H1 (cell line): Measurements from ENCODE around the gene BBX. TPM values are rescaled to one million over a fixed set of nuclear protein-coding genes. Genes with fewer than 3 reads are reported as not detected.

ENCODE experiments used
- CTCF ChIA-PET: fragments of 300-600 bp; sonication (Branson Sonifier 250); formaldehyde crosslinking; loops from one replicate; lab custom pipeline; 2021; ENCODE audit not compliant: partially characterized antibody; lab: Charles Lee
- POLR2A ChIA-PET: fragments of 300-600 bp; sonication (Branson Sonifier 250); formaldehyde crosslinking; loops from one replicate; lab custom pipeline; 2021; ENCODE audit warnings: inconsistent platforms; ENCODE audit not compliant: partially characterized antibody; lab: Charles Lee
- DNase-seq, 2 experiments: peaks; one replicate each; pipeline versions ENCODE4 v3.0.0 to v3.0.0-alpha.2; 2010 to 2022; ENCODE audit warnings: low spot score in 2 of 2, low read depth in 1 of 2, mixed read lengths in 1 of 2
- FAIRE-seq: peaks from 2 replicates; lab custom pipeline; 2011; peaks lifted over from hg19 to GRCh38; lab: Jason Lieb, UNC
- H2AFZ ChIP-seq: 2 replicates; pipeline ENCODE4 v1.8.1; 2012; ENCODE audit warnings: low read length, inconsistent platforms
- H2AK5ac ChIP-seq: 2 replicates; pipeline ENCODE4 v1.6.1; 2013; ENCODE audit warnings: low read depth, low read length
- H2BK120ac ChIP-seq: replicated peaks from 2 replicates; pipeline ENCODE3; 2013; ENCODE audit warnings: low read depth, low read length, inconsistent platforms
- H2BK12ac ChIP-seq: 2 replicates; pipeline ENCODE4 v1.6.1; 2013; ENCODE audit warnings: low read depth, low read length
- H2BK15ac ChIP-seq: 2 replicates; pipeline ENCODE4 v1.6.1; 2013; ENCODE audit warnings: low read length
- H2BK20ac ChIP-seq: 2 replicates; pipeline ENCODE4 v1.6.1; 2013; ENCODE audit warnings: low read length
- H2BK5ac ChIP-seq: 2 replicates; pipeline ENCODE4 v1.6.1; 2013; ENCODE audit warnings: low read depth, low read length
- H3K14ac ChIP-seq: 2 replicates; pipeline ENCODE4 v1.6.1; 2013; ENCODE audit warnings: inconsistent platforms; ENCODE audit not compliant: insufficient read length
- H3K18ac ChIP-seq: 2 replicates; pipeline ENCODE4 v1.6.1; 2013; ENCODE audit warnings: low read length; ENCODE audit errors: extremely low read depth
- H3K23ac ChIP-seq: 2 replicates; pipeline ENCODE4 v1.6.1; 2013; ENCODE audit warnings: inconsistent platforms; ENCODE audit not compliant: insufficient read length
- H3K23me2 ChIP-seq: 2 replicates; pipeline ENCODE4 v1.6.1; 2013; ENCODE audit warnings: low read depth, low read length
- H3K27ac ChIP-seq: 2 replicates; pipeline ENCODE4 v1.6.1; 2011; ENCODE audit warnings: low read depth, low read length, inconsistent platforms
- H3K27me3 ChIP-seq, 4 experiments: replicated peaks in 1 of 4; 1 replicate in 1 of 4; 2 replicates in 3 of 4; pipeline versions ENCODE4 v1.6.1 to v1.8.1; 2011 to 2013; ENCODE audit warnings: low read length in 3 of 4, mild to moderate bottlenecking in 3 of 4, inconsistent platforms in 2 of 4, mixed read lengths in 2 of 4, moderate library complexity in 1 of 4; ENCODE audit not compliant: control insufficient read depth in 3 of 4, insufficient read depth in 3 of 4; ENCODE audit errors: extremely low read depth in 1 of 4
- H3K36me3 ChIP-seq, 4 experiments: 2 replicates each; pipeline versions ENCODE4 v1.6.1 to v1.8.1; 2011 to 2013; ENCODE audit warnings: mild to moderate bottlenecking in 4 of 4, low read length in 3 of 4, moderate library complexity in 2 of 4, control low read depth in 1 of 4, inconsistent platforms in 1 of 4; ENCODE audit not compliant: insufficient read depth in 4 of 4, control insufficient read depth in 2 of 4
- H3K4ac ChIP-seq: replicated peaks from 2 replicates; pipeline ENCODE3; 2013; ENCODE audit warnings: low read length, low read depth, mixed read lengths, inconsistent platforms; ENCODE audit not compliant: insufficient read length
- H3K4me1 ChIP-seq, 4 experiments: replicated peaks in 1 of 4; 1 replicate in 1 of 4; 2 replicates in 3 of 4; pipeline versions ENCODE4 v1.6.1 to v1.8.1; 2011 to 2013; ENCODE audit warnings: low read length in 3 of 4, inconsistent platforms in 2 of 4, mixed read lengths in 1 of 4; ENCODE audit not compliant: insufficient read depth in 4 of 4, control insufficient read depth in 3 of 4
- H3K4me2 ChIP-seq, 2 experiments: 2 replicates each; pipeline versions ENCODE4 v1.6.1 to v1.8.1; 2011 to 2013; ENCODE audit warnings: low read depth in 2 of 2, low read length in 2 of 2, control low read depth in 1 of 2, inconsistent platforms in 1 of 2, mild to moderate bottlenecking in 1 of 2; ENCODE audit not compliant: insufficient read depth in 1 of 2
- H3K4me3 ChIP-seq, 4 experiments: fragments of 200-600, 300-600 bp in 1 of 4; sonication (generic), shearing (Covaris generic), sonication (Bioruptor Twin) in 1 of 4; 2 replicates each; pipeline versions ENCODE4 v1.5.1 to v1.8.1; 2011 to 2016; ENCODE audit warnings: low read length in 4 of 4, low read depth in 3 of 4, control low read depth in 2 of 4, inconsistent platforms in 2 of 4, mild to moderate bottlenecking in 2 of 4, mixed read lengths in 1 of 4, moderate library complexity in 1 of 4; ENCODE audit not compliant: insufficient read depth in 2 of 4; ENCODE audit errors: extremely low read depth in 1 of 4
- H3K56ac ChIP-seq: replicated peaks from 2 replicates; pipeline ENCODE3; 2013; ENCODE audit warnings: low read depth, mild to moderate bottlenecking, mixed read lengths, low read length, inconsistent platforms; ENCODE audit not compliant: insufficient read length
- H3K79me1 ChIP-seq: 2 replicates; pipeline ENCODE4 v1.6.1; 2013; ENCODE audit warnings: low read depth, low read length, control low read depth
- H3K79me2 ChIP-seq, 2 experiments: 2 replicates each; pipeline versions ENCODE4 v1.6.1 to v1.8.1; 2012 to 2013; ENCODE audit warnings: low read length in 2 of 2, mild to moderate bottlenecking in 2 of 2, inconsistent platforms in 1 of 2; ENCODE audit not compliant: insufficient read depth in 2 of 2, control insufficient read depth in 1 of 2
- H3K9ac ChIP-seq, 4 experiments: replicated peaks in 1 of 4; 1 replicate in 1 of 4; 2 replicates in 3 of 4; pipeline versions ENCODE4 v1.6.1 to v1.8.1; 2011 to 2013; ENCODE audit warnings: low read depth in 3 of 4, low read length in 3 of 4, control low read depth in 2 of 4, mild to moderate bottlenecking in 2 of 4, moderate library complexity in 2 of 4, inconsistent platforms in 1 of 4; ENCODE audit errors: extremely low read depth in 1 of 4
- H3K9me3 ChIP-seq, 2 experiments: 2 replicates each; pipeline versions ENCODE4 v1.6.1 to v1.8.1; 2012 to 2013; ENCODE audit warnings: mild to moderate bottlenecking in 2 of 2, moderate library complexity in 2 of 2, control low read depth in 1 of 2, inconsistent platforms in 1 of 2, low read depth in 1 of 2, low read length in 1 of 2, mixed read lengths in 1 of 2; ENCODE audit not compliant: insufficient read depth in 2 of 2
- H4K20me1 ChIP-seq, 2 experiments: replicated peaks in 1 of 2; 2 replicates each; pipeline versions ENCODE3 to v1.8.1; 2011 to 2013; ENCODE audit warnings: inconsistent platforms in 2 of 2, low read length in 2 of 2, mild to moderate bottlenecking in 1 of 2; ENCODE audit not compliant: insufficient read depth in 2 of 2, control insufficient read depth in 1 of 2
- H4K5ac ChIP-seq: 2 replicates; pipeline ENCODE4 v1.6.1; 2013; ENCODE audit warnings: low read length, low read depth, mixed read lengths, inconsistent platforms; ENCODE audit not compliant: insufficient read length
- H4K8ac ChIP-seq: 2 replicates; pipeline ENCODE4 v1.8.0; 2013; ENCODE audit warnings: mild to moderate bottlenecking, moderate library complexity, low read length, inconsistent platforms; ENCODE audit not compliant: insufficient read depth; ENCODE audit errors: extremely low read depth
- H4K91ac ChIP-seq: replicated peaks from 2 replicates; pipeline ENCODE3; 2013; ENCODE audit warnings: low read length, mixed read lengths, inconsistent platforms; ENCODE audit not compliant: insufficient read length
- BCL11A ChIP-seq, 2 experiments: IDR thresholded peaks; one replicate each; pipeline ENCODE4 v1.6.1; 2011; ENCODE audit warnings: low read depth in 2 of 2, low read length in 2 of 2, mild to moderate bottlenecking in 2 of 2
- E2F6 ChIP-seq: IDR thresholded peaks from 2 replicates; pipeline ENCODE4 v1.6.1; 2012; ENCODE audit warnings: inconsistent platforms
- EGR1 ChIP-seq: IDR thresholded peaks from 2 replicates; pipeline ENCODE4 v1.6.1; 2011; ENCODE audit warnings: low read depth, low read length, borderline replicate concordance
- KDM4A ChIP-seq: IDR thresholded peaks from one replicate; pipeline ENCODE4 v1.7.1; 2012; ENCODE audit warnings: low read depth, mild to moderate bottlenecking, moderate library complexity, low read length, inconsistent platforms; ENCODE audit not compliant: severe bottlenecking
- NANOG ChIP-seq: IDR thresholded peaks from 2 replicates; pipeline ENCODE4 v1.6.1; 2011; ENCODE audit warnings: low read length, low read depth, mild to moderate bottlenecking, inconsistent platforms; ENCODE audit not compliant: insufficient read depth, poor library complexity, severe bottlenecking
- NRF1 ChIP-seq: IDR thresholded peaks from 2 replicates; pipeline ENCODE4 v1.6.1; 2011; ENCODE audit warnings: mild to moderate bottlenecking, low read depth, low read length, improper control_type of control experiment
- SUZ12 ChIP-seq: fragments of 200-600 bp; sonication (generic); IDR thresholded peaks from 2 replicates; pipeline ENCODE4 v1.6.1; 2012; ENCODE audit warnings: mild to moderate bottlenecking, inconsistent platforms, low read length, moderate library complexity, mixed read lengths
- TBP ChIP-seq: IDR thresholded peaks from 2 replicates; pipeline ENCODE4 v1.6.1; 2011; ENCODE audit warnings: low read depth, low read length, improper control_type of control experiment
- TEAD4 ChIP-seq: IDR thresholded peaks from 2 replicates; pipeline ENCODE4 v1.6.1; 2012; ENCODE audit warnings: low read depth, low read length, inconsistent platforms, mixed read lengths
- WGBS, 2 experiments: shearing (Covaris generic) in 1 of 2; methylation state at CpG; one replicate each; pipeline versions ENCODE4 v1.1.6 to v1.1.7; 2013 to 2015; ENCODE audit warnings: low lambda C conversion rate in 2 of 2, mixed read lengths in 2 of 2, inconsistent platforms in 1 of 2, low coverage in 1 of 2, missing lambda C conversion rate in 1 of 2; ENCODE audit not compliant: insufficient replicate concordance in 2 of 2, insufficient coverage in 1 of 2, insufficient read length in 1 of 2; ENCODE audit errors: extremely low coverage in 1 of 2, missing lambda C conversion rate in 1 of 2; 5-methylcytosine and 5-hydroxymethylcytosine counted together
- polyA plus RNA-seq, 7 experiments: library from polyadenylated mRNA; depleted of rRNA in 3 of 7; stranded (reverse) in 5 of 7; unstranded in 2 of 7; fragments of >200 nt in 5 of 7; fragments of 200-250 nt in 2 of 7; gene quantifications; 1 replicate in 5 of 7; 2 replicates in 1 of 7; 4 replicates in 1 of 7; pipeline versions ENCODE4 v1.2.1 to v1.2.3, GENCODE V29; 2011 to 2013; ENCODE audit warnings: missing spikeins in 2 of 7, mixed read lengths in 2 of 7
- total RNA-seq: library from RNA; stranded (reverse); fragmentation: NEBNext Ultra II Directional; extraction: Animal tissue kit (Norgen Biotek cat#: 25700); gene quantifications from 2 replicates; pipeline ENCODE4 v1.2.1, GENCODE V29; 2021
- TF ChIP-seq, protein P1 (sequence below), 3 experiments: IDR thresholded peaks; 1 replicate in 2 of 3; 2 replicates in 1 of 3; pipeline versions ENCODE4 v1.5.1 to v1.6.1; 2011; ENCODE audit warnings: low read length in 3 of 3, mild to moderate bottlenecking in 3 of 3, inconsistent platforms in 2 of 3, low read depth in 1 of 3, moderate library complexity in 1 of 3; ENCODE audit not compliant: insufficient read depth in 1 of 3; ENCODE audit errors: control extremely low read depth in 1 of 3

The BBX gene
- total and polyA plus RNA-seq, 2 of the 8 experiments (the other 6 are each of a cell fraction or from before 2014, with no cell fraction given) = 11.0 to 42.5 TPM

GRCh38 chr3:107757140-107757539, 234.4 kb downstream of the BBX start:
- Histone ChIP-seq H3K4ac (no peak overlapping the region), H4K91ac (no peak overlapping the region), H3K9ac (no peak overlapping the region), H3K27ac (no peak overlapping the region), H3K4me1 (no peaks in the 10 kb centered on the region), H3K27me3 (no peaks in the 10 kb centered on the region), H3K9me3 (no peaks in the 10 kb centered on the region), H3K4me3 (no peak overlapping the region), H3K23ac (no peak overlapping the region), H3K23me2 (no peaks in the 10 kb centered on the region), H3K79me1 (no peaks in the 10 kb centered on the region), H3K56ac (no peak overlapping the region), H2BK12ac (no peak overlapping the region), H2BK5ac (no peak overlapping the region), H4K5ac (no peak overlapping the region), H2AFZ (no peak overlapping the region), H2BK20ac (no peak overlapping the region), H4K8ac (no peak overlapping the region), H2BK120ac (no peak overlapping the region), H2BK15ac (no peak overlapping the region), H2AK5ac (no peak overlapping the region), H3K18ac (no peak overlapping the region), H3K79me2 (no peaks in the 10 kb centered on the region), H4K20me1 (no peaks in the 10 kb centered on the region), H3K36me3 (no peaks in the 10 kb centered on the region), H3K4me2 (no peak overlapping the region), H3K14ac (no peak overlapping the region)
- no peak for DNase-seq
- no peak for FAIRE-seq
- POLR2A ChIA-PET = no interaction called here
- CTCF ChIA-PET = interaction anchor here (1.0 kb wide), 1 partner anchor 97 kb away, joined by 4 read pairs; no protein-coding TSS in a partner anchor
- 86% methylated on average over 2 of the region's 2 CpGs; no CpG with 5 or more reads in 1 of the 2 experiments for WGBS, 2 experiments
- TF ChIP-seq SUZ12 = no peak
- no peak for TF ChIP-seq EGR1
- TF ChIP-seq BCL11A (IDR thresholded peaks at IDR 0.05; ENCODE audit: low read depth in 2 of 2, low read length in 2 of 2) = no peak
- TF ChIP-seq NANOG = no peak
- no peak for TF ChIP-seq TEAD4
- TF ChIP-seq KDM4A = no peak
- TF ChIP-seq TBP = no peak
- no peak for TF ChIP-seq NRF1
- TF ChIP-seq, protein P1, sequence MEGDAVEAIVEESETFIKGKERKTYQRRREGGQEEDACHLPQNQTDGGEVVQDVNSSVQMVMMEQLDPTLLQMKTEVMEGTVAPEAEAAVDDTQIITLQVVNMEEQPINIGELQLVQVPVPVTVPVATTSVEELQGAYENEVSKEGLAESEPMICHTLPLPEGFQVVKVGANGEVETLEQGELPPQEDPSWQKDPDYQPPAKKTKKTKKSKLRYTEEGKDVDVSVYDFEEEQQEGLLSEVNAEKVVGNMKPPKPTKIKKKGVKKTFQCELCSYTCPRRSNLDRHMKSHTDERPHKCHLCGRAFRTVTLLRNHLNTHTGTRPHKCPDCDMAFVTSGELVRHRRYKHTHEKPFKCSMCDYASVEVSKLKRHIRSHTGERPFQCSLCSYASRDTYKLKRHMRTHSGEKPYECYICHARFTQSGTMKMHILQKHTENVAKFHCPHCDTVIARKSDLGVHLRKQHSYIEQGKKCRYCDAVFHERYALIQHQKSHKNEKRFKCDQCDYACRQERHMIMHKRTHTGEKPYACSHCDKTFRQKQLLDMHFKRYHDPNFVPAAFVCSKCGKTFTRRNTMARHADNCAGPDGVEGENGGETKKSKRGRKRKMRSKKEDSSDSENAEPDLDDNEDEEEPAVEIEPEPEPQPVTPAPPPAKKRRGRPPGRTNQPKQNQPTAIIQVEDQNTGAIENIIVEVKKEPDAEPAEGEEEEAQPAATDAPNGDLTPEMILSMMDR (IDR thresholded peaks at IDR 0.05; ENCODE audit: control extremely low read depth in 1 of 3, insufficient read depth in 1 of 3, low read depth in 1 of 3, low read length in 3 of 3) = no peak
- no peak for TF ChIP-seq E2F6
